ENCODE data around the gene MYO1D.

MYO1D gene

DNA sequence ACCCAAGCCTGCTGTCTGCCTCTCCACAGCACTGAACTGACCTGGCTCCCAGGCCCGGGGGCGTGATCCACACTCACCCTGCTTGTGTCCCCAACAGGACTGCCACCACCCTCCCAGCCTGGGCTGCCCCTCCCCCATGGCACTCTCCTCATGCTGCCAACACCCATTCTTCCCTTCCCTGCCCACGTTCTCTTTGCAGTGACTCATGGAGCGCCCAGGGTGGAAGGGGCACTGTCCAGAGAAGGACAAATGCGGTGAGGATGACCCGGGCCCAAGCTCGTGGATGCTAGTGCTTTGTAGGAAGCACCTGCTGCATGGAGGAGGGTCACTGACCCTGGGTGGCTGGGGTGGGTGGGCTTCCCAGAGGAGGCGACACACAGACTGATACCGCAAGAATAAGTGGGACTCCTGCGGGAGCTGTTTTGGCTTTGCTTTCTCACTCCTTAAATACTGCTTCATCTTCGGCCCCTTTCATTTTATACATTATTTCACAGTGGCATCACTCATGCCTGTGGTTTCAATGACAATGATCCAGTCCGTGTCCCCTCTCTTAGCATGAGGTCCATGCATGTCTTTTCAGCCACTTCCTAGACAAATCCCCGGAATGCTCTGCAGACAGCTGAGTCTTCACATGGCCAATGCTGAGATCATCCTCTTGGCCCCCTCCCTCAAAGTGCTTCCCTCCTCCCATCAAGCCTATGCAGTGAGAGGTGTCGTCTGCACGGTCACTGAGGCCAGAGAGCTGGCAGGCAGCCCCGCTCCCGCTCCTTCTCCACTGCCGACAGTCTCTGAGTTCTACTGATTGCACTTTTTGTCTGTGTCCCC, 372.5 kb downstream of the MYO1D start:
- no peak for DNase-seq (ENCODE audit: low spot score)

- no peak for DNase-seq (ENCODE audit: low spot score)
Observed at GRCh38 chr17:32503251-32504165, 373.4 kb downstream of the MYO1D start.

DNA sequence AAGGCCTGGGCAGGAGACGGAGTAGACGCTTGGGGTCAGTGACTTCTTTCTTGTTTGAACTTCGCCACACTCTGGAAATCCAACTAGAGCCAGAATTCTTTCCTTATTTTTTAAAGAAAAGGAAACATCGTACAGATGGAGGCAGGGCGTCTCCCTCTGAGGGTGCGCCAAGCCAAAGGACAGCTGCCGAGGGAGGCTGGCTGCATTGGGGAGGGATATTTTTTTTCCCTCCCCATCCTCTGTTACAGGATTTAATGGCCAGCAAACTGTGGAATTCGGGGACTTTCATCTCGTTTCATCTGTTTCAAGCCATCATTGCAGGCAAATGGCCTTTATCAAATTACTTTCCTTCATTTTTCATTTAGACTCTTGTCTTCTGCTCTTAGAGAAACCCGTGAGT, 374.2 kb downstream of the MYO1D start:
- no peak for DNase-seq (ENCODE audit: low spot score)

GRCh38 chr17:32502013-32502412, 374.9 kb downstream of the MYO1D start:
- DNase-seq (ENCODE audit: low spot score), result no peak

DNA sequence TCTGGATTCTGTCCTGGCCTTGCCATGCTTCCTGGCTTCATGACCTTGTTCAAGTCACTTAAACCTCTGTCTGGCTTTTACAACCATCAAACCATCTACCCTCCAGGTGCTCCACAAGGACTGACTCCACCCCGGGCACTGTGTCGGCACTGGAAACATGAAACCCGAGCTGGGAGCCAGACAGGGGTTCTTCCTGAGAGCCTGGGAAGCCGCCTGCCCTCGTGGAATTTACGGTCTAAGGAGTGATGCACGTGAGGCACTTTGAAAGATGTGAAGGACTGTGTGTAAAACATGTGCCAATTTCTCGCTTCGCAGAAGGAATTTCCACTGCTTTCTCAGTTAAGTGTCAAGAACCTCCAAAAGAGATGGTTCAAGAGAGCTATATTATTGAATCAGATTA, 378.5 kb downstream of the MYO1D start:
- no peak for DNase-seq (ENCODE audit: low spot score)

- no peak for DNase-seq (ENCODE audit: low spot score)
Observed at GRCh38 chr17:32497431-32498205, 379.3 kb downstream of the MYO1D start.

DNA sequence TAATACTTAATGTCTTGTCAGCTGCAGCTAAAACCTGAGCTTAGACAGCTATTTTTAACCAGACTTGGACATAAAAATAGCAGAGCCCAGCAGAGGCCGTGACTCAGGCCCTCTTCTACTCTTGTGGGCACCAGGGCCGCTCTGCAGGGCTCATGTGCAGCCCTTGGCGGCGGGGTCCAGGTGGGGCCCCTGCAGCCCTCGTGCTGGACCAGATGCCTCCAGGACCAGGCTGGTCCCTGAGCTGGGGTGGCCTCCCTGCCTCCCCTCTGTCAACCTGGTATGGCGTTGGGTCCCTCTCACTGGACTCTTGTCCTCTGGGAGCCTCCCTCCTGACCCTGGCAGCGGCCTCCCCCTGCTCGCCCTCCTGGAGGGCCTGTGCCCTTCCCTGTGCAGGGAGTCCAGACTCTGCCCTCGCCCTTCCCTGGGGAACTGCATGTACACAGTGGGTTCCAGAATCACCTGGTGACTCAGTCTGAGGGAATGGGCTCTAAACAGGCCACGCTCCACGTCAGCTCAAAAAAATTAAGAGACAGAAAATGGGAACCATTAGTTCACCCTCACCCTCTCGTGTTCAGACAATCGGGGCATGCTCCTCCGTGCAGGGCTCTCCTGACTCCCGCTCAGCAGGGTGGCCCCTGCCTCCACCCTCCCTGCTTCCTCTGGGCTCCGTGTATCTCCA, 380.4 kb downstream of the MYO1D start:
- DNase-seq (ENCODE audit: low spot score), result no peak

- no peak for DNase-seq (ENCODE audit: low spot score)
Observed at GRCh38 chr17:32495359-32496231, 381.3 kb downstream of the MYO1D start.

DNA sequence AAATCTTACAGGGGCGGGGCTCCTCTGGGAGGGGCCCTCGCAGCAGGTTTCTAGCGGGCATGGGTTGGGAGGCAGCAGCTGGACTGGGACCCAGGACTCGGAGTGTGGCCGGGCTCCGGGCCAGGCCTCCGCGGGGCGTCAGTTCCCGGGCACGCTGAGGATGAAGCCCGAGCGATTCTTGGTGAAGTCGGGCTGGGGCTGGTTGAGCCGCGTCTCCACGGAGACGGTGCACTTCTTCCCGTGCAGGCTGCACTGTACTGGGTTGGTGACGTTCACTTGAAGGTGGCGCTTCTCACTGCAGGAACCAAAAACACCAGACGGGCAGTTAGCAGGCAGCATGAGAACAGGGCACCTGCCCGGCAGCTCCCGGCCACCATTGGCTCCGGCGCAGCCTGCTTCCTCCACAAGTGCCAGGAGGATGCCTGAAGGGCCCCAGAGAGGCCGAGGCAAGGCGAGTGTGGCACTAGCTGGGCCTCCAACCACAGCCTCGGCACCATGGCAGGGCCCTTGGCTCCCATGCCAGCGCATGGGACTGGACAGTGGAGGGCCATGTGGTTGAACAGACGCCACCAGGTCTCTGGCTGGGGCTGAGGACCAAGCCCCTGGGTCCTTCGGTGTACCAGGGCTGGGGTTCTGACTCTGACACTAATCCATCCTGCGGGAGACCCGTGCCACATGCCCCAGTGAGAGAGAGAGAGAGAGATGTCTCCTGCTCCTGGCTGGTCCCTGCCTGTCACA, 382.1 kb downstream of the MYO1D start:
- no peak for DNase-seq (ENCODE audit: low spot score)

GRCh38 chr17:32493976-32494513, 382.9 kb downstream of the MYO1D start:
- no peak for DNase-seq (ENCODE audit: low spot score)

- DNase-seq (ENCODE audit: low spot score), result no peak
Observed at GRCh38 chr17:32493571-32493970, 383.4 kb downstream of the MYO1D start.

GRCh38 chr17:32492648-32493289, 384.2 kb downstream of the MYO1D start:
- DNase-seq (ENCODE audit: low spot score), result no peak

- no peak for DNase-seq (ENCODE audit: low spot score)
Observed at GRCh38 chr17:32492264-32492589, 384.7 kb downstream of the MYO1D start.

DNA sequence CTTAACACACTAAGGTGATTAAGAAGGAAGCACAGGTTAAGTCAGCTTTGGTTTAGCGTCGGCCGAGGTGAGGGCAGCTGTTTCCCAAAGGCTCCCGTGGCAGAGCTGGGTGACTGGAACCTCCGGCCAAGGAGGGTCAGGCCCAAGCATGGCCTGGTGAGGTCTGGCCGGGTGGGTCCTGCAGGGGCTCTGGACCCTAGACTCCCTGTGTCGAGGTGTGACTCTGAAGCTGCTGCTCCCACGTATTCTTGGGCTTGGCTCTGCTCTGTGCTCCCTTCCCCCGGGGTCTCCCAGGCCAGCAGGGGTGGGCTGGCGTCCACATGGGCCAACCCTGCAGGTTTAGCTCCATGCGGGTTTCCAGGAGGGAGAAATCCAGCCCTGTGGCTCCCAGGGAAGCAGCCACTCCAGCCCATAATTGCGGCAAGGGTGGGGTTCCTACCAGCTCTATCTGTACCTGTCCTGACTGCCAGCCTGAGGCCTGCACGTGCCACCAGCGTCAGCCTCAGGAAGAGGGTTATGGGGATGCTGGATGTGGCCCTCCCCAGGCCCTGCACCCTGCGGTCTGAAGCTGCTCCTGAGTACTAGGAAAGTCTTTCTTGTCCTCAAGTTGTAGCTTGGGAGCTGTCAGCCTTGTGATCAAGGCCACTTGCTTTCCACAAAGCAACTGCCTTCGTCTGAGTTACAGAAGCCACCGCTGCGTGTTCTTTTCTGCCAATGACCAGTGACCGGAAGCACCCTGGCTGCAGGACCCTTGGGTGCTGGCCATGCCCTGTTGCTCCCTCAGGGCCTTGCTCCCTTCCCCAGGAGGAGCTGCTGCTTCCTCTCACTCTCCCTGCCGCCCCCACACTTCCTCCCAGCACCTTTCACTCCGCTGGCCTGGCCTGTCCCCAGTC, 385.3 kb downstream of the MYO1D start:
- no peak for DNase-seq (ENCODE audit: low spot score)

- DNase-seq (ENCODE audit: low spot score), result no peak
Observed at GRCh38 chr17:32490101-32490482, 386.8 kb downstream of the MYO1D start.

DNA sequence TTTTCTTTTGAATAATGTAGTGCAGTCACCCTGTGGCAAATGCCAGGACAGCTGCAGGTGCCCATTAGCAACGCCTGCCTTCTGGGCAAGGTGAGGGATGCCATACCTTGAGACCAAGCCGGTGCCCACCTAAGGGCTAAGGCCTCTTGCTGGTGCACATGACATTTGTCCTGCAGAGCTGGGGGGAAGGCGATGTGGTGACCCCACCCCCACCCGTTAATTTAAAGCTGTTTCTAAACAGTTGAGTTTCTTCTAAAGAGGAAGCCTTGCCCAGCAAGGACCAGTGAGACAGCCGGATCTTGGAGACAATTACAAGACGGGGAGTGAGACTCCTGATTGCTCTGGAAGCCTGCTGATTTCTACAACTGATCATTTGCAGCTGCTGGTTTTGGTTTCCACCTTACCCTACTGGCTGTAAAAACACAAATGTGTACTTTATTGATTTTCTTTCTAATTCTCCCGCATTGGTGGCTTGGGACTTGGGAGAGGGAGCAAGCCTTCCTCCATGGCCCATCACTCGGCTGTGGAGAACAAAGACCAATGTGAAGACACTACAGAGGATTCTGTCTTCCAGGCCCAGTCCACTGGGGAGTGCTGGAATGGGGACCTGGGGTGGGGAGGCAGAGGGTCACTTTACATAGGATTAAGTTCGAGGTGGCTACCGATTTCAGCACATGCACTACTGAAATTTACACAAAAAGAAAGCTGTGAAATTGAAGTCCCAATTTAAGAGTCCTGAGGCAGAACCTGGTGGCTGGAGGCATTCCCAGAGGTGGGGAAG, 387.4 kb downstream of the MYO1D start:
- no peak for DNase-seq (ENCODE audit: low spot score)

GRCh38 chr17:32488604-32489180, 388.2 kb downstream of the MYO1D start:
- no peak for DNase-seq (ENCODE audit: low spot score)
